Stimulated activated CD8-positive, alpha-beta memory T cell treated with anti-CD3 and anti-CD28 coated beads, Interleukin-15, amount 100 ng/mL, for 4 hours (primary cell): Measurements from ENCODE around the gene DLL3.

Source experiments
- DNase-seq, 2 donors: peaks; one replicate each; pipeline ENCODE4 v3.0.0-alpha.2; 2020; ENCODE audit warnings: low read depth in 2 of 2

DLL3 gene

GRCh38 chr19:39483141-39483540, 15.6 kb upstream of the DLL3 start:
- DNase-seq, result no peak

GRCh38 chr19:39489756-39490155, 9.0 kb upstream of the DLL3 start:
- DNase-seq, result no peak

GRCh38 chr19:39492225-39492624, 6.5 kb upstream of the DLL3 start:
- no peak for DNase-seq

- no peak for DNase-seq
Observed at GRCh38 chr19:39492788-39493187, 6.0 kb upstream of the DLL3 start.

- DNase-seq, result no peak
Observed at GRCh38 chr19:39494661-39495060, 4.1 kb upstream of the DLL3 start.

- DNase-seq, result no peak
Observed at GRCh38 chr19:39496063-39496462, 2.7 kb upstream of the DLL3 start.

GRCh38 chr19:39497701-39497995, 1.1 kb upstream of the DLL3 start:
- no peak for DNase-seq

GRCh38 chr19:39497996-39498797, 550 bp upstream of the DLL3 start:
- DNase-seq, result no peak

- no peak for DNase-seq
Observed at GRCh38 chr19:39499932-39500331, 1.2 kb downstream of the DLL3 start.

GRCh38 chr19:39500543-39500942, 1.8 kb downstream of the DLL3 start:
- DNase-seq, result no peak

GRCh38 chr19:39501340-39501739, 2.6 kb downstream of the DLL3 start:
- DNase-seq, result no peak

- DNase-seq, result peak; percentile 35 to 50
Observed at GRCh38 chr19:39502640-39503417, 4.1 kb downstream of the DLL3 start.

GRCh38 chr19:39506598-39506943, 7.8 kb downstream of the DLL3 start:
- DNase-seq, result no peak

GRCh38 chr19:39506944-39507714, 8.4 kb downstream of the DLL3 start:
- peak in 1 of 2 donors; percentile 22 for DNase-seq

- DNase-seq, result no peak
Observed at GRCh38 chr19:39507715-39508364, 9.1 kb downstream of the DLL3 start.

- DNase-seq, result no peak
Observed at GRCh38 chr19:39508629-39509028, 9.9 kb downstream of the DLL3 start.

- no peak for DNase-seq
Observed at GRCh38 chr19:39509233-39509632, 10.5 kb downstream of the DLL3 start.

GRCh38 chr19:39512988-39513387, 14.2 kb downstream of the DLL3 start:
- DNase-seq, result no peak

- DNase-seq, result no peak
Observed at GRCh38 chr19:39514840-39515550, 16.2 kb downstream of the DLL3 start, which contains the start of gene SELENOV. Gene SELENOV, plus strand, starts transcription at chr19:39515139. Its CDS starts 74 bp downstream, at chr19:39515213.

GRCh38 chr19:39515551-39516191, 16.9 kb downstream of the DLL3 start:
- no peak for DNase-seq

GRCh38 chr19:39516270-39516669, 17.5 kb downstream of the DLL3 start:
- no peak for DNase-seq
